H4 (cell line): ENCODE measurements around the gene PARD6G. TPM values are rescaled to one million over a fixed set of nuclear protein-coding genes. Genes with fewer than 3 reads are reported as not detected.
"Not testable (repeated sequence)": the region's sequence is repeated elsewhere in the genome, so short reads cannot be mapped to it uniquely, and the experiment has no call there.

ENCODE experiments used
- DNase-seq: peaks from one replicate; pipeline ENCODE4 v3.0.0-alpha.2; 2015; ENCODE audit warnings: low spot score
- total RNA-seq: library from RNA; depleted of rRNA; stranded (reverse); fragments of >200 nt; shearing (Covaris generic); gene quantifications from 2 replicates; pipeline ENCODE4 v1.2.3, GENCODE V29; 2014; rRNA removed

PARD6G gene
- 2.3 and 6.7 TPM in 2 replicates for total RNA-seq

GRCh38 chr18:80247393-80247841 is at the start of gene PARD6G:
TSS of gene PARD6G (minus strand) at chr18:80247514. CDS start at chr18:80247348, 166 bp downstream.
- DNase-seq, result peak; percentile 51

GRCh38 chr18:80262241-80263033 is 15.1 kb upstream of the PARD6G start:
- DNase-seq, result not testable (repeated sequence)

- no peak for DNase-seq
These were observed 12.3 kb upstream of the PARD6G start for GRCh38 chr18:80259610-80260009.

GRCh38 chr18:80258640-80259039 is 11.3 kb upstream of the PARD6G start:
- DNase-seq, result no peak

GRCh38 chr18:80257579-80258543 is 10.5 kb upstream of the PARD6G start:
- DNase-seq, result peak; percentile 66

GRCh38 chr18:80254971-80255500 is 7.7 kb upstream of the PARD6G start:
- DNase-seq, result no peak

GRCh38 chr18:80253871-80254492 is 6.7 kb upstream of the PARD6G start:
- DNase-seq, result no peak

GRCh38 chr18:80253236-80253635 is 5.9 kb upstream of the PARD6G start:
- DNase-seq, result no peak

GRCh38 chr18:80252136-80252535 is 4.8 kb upstream of the PARD6G start:
- DNase-seq, result no peak

- DNase-seq, result no peak
These were observed 4.4 kb upstream of the PARD6G start for GRCh38 chr18:80251700-80252099.

- no peak for DNase-seq
These were observed 3.5 kb upstream of the PARD6G start for GRCh38 chr18:80250740-80251364.

- no peak for DNase-seq
These were observed 2.1 kb upstream of the PARD6G start for GRCh38 chr18:80249217-80250093.

- no peak for DNase-seq
These were observed 595 bp downstream of the PARD6G start for GRCh38 chr18:80246445-80247392.

- DNase-seq, result no peak
These were observed 1.4 kb downstream of the PARD6G start for GRCh38 chr18:80245781-80246444.

GRCh38 chr18:80244956-80245730 is 2.2 kb downstream of the PARD6G start:
- DNase-seq, result no peak

- DNase-seq, result no peak
These were observed 3.1 kb downstream of the PARD6G start for GRCh38 chr18:80244167-80244566.

- DNase-seq, result no peak
These were observed 4.1 kb downstream of the PARD6G start for GRCh38 chr18:80243204-80243603.
